HCT116 (cell line): ENCODE results near the gene FEZF2. TPM values are rescaled to one million over a fixed set of nuclear protein-coding genes. Genes with fewer than 3 reads are reported as not detected.

Source experiments
- ATAC-seq: fragments of 200-7000 bp; cut with Tn5 transposase; 2 replicates; pipeline ENCODE4 v1.9.1; 2020; ENCODE audit warnings: mild to moderate bottlenecking, moderate library complexity
- BruUV-seq: library from RNA; stranded (reverse); fragments of 400-500 nt; replicated peaks from 2 replicates; lab custom pipeline; 2021; lab: Mats Ljungman, UMichigan
- CTCF ChIA-PET: fragments of 300-600 bp; sonication (Branson Sonifier 250); formaldehyde crosslinking; loops from one replicate; lab custom pipeline; 2021; ENCODE audit warnings: antibody characterized with exemption; lab: Charles Lee
- POLR2A ChIA-PET: fragments of 300-600, 350-600 bp; sonication (Branson Sonifier 250); formaldehyde crosslinking; loops from one replicate; lab custom pipeline; 2021; ENCODE audit warnings: antibody characterized with exemption; lab: Charles Lee
- RAD21 ChIA-PET, 2 experiments: fragments of 300-600 bp; sonication (Branson Sonifier 250); formaldehyde crosslinking; loops; one replicate each; lab custom pipeline; 2023; ENCODE audit warnings: low total read pairs in 2 of 2; ENCODE audit not compliant: uncharacterized antibody in 2 of 2, unreplicated experiment in 2 of 2, low non-redundant PET in 1 of 2; lab: Charles Lee
- DNase-seq: peaks from one replicate; pipeline ENCODE4 v3.0.0-alpha.2; 2010; ENCODE audit warnings: low read depth, low spot score
- H2AFZ ChIP-seq: fragments of 200-600 bp; shearing (Covaris generic), sonication (generic); 2 replicates; pipeline ENCODE4 v1.6.1; 2017; ENCODE audit warnings: low read depth, mixed run types, mixed read lengths, antibody characterized with exemption, low read length; ENCODE audit not compliant: poor library complexity, severe bottlenecking
- H3K27ac ChIP-seq: 2 replicates; pipeline ENCODE4 v1.5.1; 2012; ENCODE audit warnings: low read depth, low read length
- H3K27me3 ChIP-seq: fragments of 200-600 bp; sonication (generic); 2 replicates; pipeline ENCODE4 v1.6.1; 2016; ENCODE audit warnings: mixed run types, low read length, mixed read lengths; ENCODE audit not compliant: insufficient read depth
- H3K36me3 ChIP-seq, 2 experiments: fragments of 200-500 bp in 1 of 2; fragments of 200-600 bp in 1 of 2; sonication (Bioruptor generic) in 1 of 2; sonication (generic) in 1 of 2; 2 replicates each; pipeline versions ENCODE4 v1.5.1 to v1.6.1; 2014 to 2016; ENCODE audit warnings: low read length in 2 of 2, inconsistent platforms in 1 of 2, mixed read lengths in 1 of 2, mixed run types in 1 of 2; ENCODE audit not compliant: insufficient read depth in 2 of 2, control insufficient read depth in 1 of 2
- H3K4me1 ChIP-seq, 2 experiments: fragments of 200-600 bp in 1 of 2; sonication (generic) in 1 of 2; 2 replicates each; pipeline versions ENCODE4 v1.5.1 to v1.6.1; 2012 to 2017; ENCODE audit warnings: low read length in 2 of 2, inconsistent platforms in 1 of 2, mild to moderate bottlenecking in 1 of 2, mixed read lengths in 1 of 2, mixed run types in 1 of 2, moderate library complexity in 1 of 2; ENCODE audit not compliant: insufficient read depth in 2 of 2, control insufficient read depth in 1 of 2
- H3K4me2 ChIP-seq: fragments of 200-600 bp; sonication (generic); 2 replicates; pipeline ENCODE4 v1.6.1; 2017; ENCODE audit warnings: mixed run types, low read length, mixed read lengths
- H3K4me3 ChIP-seq, 2 experiments: fragments of 200-600 bp in 1 of 2; sonication (generic) in 1 of 2; replicated peaks in 1 of 2; 2 replicates each; pipeline ENCODE4 v1.5.1; 2011 to 2016; ENCODE audit warnings: low read length in 2 of 2, control low read depth in 1 of 2, low read depth in 1 of 2, mild to moderate bottlenecking in 1 of 2, mixed read lengths in 1 of 2, mixed run types in 1 of 2
- H3K79me2 ChIP-seq: fragments of 200-600 bp; sonication (generic); 2 replicates; pipeline ENCODE4 v1.6.1; 2017; ENCODE audit warnings: mild to moderate bottlenecking, mixed run types, low read length, moderate library complexity, mixed read lengths; ENCODE audit not compliant: insufficient read depth
- H3K9ac ChIP-seq: fragments of 200-600 bp; sonication (generic); 2 replicates; pipeline ENCODE4 v1.6.1; 2016; ENCODE audit warnings: low read length, mixed read lengths
- H3K9me2 ChIP-seq: fragments of 200-600 bp; sonication (generic), shearing (Covaris generic); 2 replicates; pipeline ENCODE4 v1.6.1; 2017; ENCODE audit warnings: mixed run types, mild to moderate bottlenecking, moderate library complexity; ENCODE audit not compliant: insufficient read depth
- H3K9me3 ChIP-seq, 2 experiments: fragments of 200-500 bp in 1 of 2; fragments of 200-600 bp in 1 of 2; sonication (Bioruptor generic) in 1 of 2; sonication (generic) in 1 of 2; 2 replicates each; pipeline ENCODE4 v1.6.1; 2014 to 2017; ENCODE audit warnings: low read length in 2 of 2, mixed read lengths in 2 of 2, inconsistent platforms in 1 of 2, low read depth in 1 of 2, mild to moderate bottlenecking in 1 of 2, mixed run types in 1 of 2, moderate library complexity in 1 of 2; ENCODE audit not compliant: control insufficient read depth in 1 of 2, insufficient read depth in 1 of 2
- H4K20me1 ChIP-seq: fragments of 200-600 bp; sonication (generic), shearing (Covaris generic); 2 replicates; pipeline ENCODE4 v1.6.1; 2017; ENCODE audit warnings: mixed run types, mild to moderate bottlenecking, moderate library complexity; ENCODE audit not compliant: insufficient read depth
- EZH2 ChIP-seq: fragments of 200-600 bp; sonication (generic); IDR thresholded peaks from 2 replicates; pipeline ENCODE4 v1.6.1; 2017; ENCODE audit warnings: antibody characterized with exemption, mixed run types
- EZH2phosphoT487 ChIP-seq: fragments of 200-600 bp; IDR thresholded peaks from 2 replicates; pipeline ENCODE4 v1.6.1; 2018; ENCODE audit warnings: antibody characterized with exemption, borderline replicate concordance
- FOSL1 ChIP-seq: IDR thresholded peaks from 2 replicates; pipeline ENCODE4 v1.6.1; 2012; ENCODE audit warnings: low read depth
- POLR2AphosphoS5 ChIP-seq: IDR thresholded peaks from 2 replicates; pipeline ENCODE4 v1.6.1; 2011; ENCODE audit warnings: mild to moderate bottlenecking, low read depth, low read length, moderate library complexity
- RAD21 ChIP-seq: IDR thresholded peaks from 2 replicates; pipeline ENCODE4 v1.6.1; 2012; ENCODE audit warnings: low read depth, mild to moderate bottlenecking
- REST ChIP-seq: IDR thresholded peaks from 2 replicates; pipeline ENCODE4 v1.6.1; 2012; ENCODE audit warnings: low read depth
- ZBTB33 ChIP-seq: IDR thresholded peaks from 2 replicates; pipeline ENCODE4 v1.6.1; 2011; ENCODE audit warnings: mild to moderate bottlenecking, low read length, moderate library complexity; ENCODE audit not compliant: insufficient replicate concordance; ENCODE audit errors: extremely low read depth
- ZFX ChIP-seq: fragments of 450-650 bp; IDR thresholded peaks from 2 replicates; pipeline ENCODE4 v1.6.1; 2017
- intact Hi-C: fragments of 100-400 bp; cut with micrococcal nuclease; formaldehyde crosslinking; loops from 2 replicates; pipeline ENCODE4 v1.10.0; 2022
- total RNA-seq: library from RNA; stranded (reverse); gene quantifications from one replicate; pipeline ENCODE4 v1.2.1, GENCODE V29; 2021; ENCODE audit not compliant: unreplicated experiment

FEZF2 gene
- total RNA-seq, 1 experiment from 2014 or later = not detected

GRCh38 chr3:62414786-62415185 is 41.4 kb upstream of the FEZF2 start (continued):
- TF ChIP-seq ZBTB33 (no peak), FOSL1 (no peak), EZH2phosphoT487 (no peak), POLR2AphosphoS5 (no peak)

- Histone ChIP-seq H3K9me2 (no peaks in the 10 kb centered on the region), H2AFZ (no peak overlapping the region), H3K4me2 (no peak overlapping the region), H3K79me2 (no peaks in the 10 kb centered on the region), H4K20me1 (no peaks in the 10 kb centered on the region), H3K9me3 (no peaks in the 10 kb centered on the region), H3K4me3 (no peak overlapping the region), H3K9ac (no peak overlapping the region), H3K27ac (no peak overlapping the region), H3K36me3 (no peaks in the 10 kb centered on the region), H3K27me3 (peaks cover 62% of the 10 kb centered on the region), H3K4me1 (no peaks in the 10 kb centered on the region)
- ChIA-PET CTCF (no interaction called here), RAD21 (no interaction called here), POLR2A (no interaction called here)
- intact Hi-C loops = no loop called here
- DNase-seq (no peak), ATAC-seq (no peak)
- BruUV-seq = no TSS peak
- TF ChIP-seq POLR2AphosphoS5 (no peak), ZFX (no peak), EZH2 (no peak), REST (no peak), RAD21 (no peak)
Observed at GRCh38 chr3:62413687-62414086, 40.3 kb upstream of the FEZF2 start.
